RWPE2 (cell line): ENCODE data around the gene MYLK2.

Experiments used
- ATAC-seq: fragments of 200-7000 bp; cut with Tn5 transposase; 3 replicates; pipeline ENCODE4 v1.9.1; 2021; ENCODE audit warnings: low read depth
- DNase-seq: peaks from one replicate; pipeline ENCODE4 v3.0.0-alpha.2; 2020; ENCODE audit warnings: low spot score
- H3K27ac ChIP-seq: fragments of 450-650 bp; 2 replicates; pipeline ENCODE4 v1.5.1; 2017; ENCODE audit warnings: mild to moderate bottlenecking; ENCODE audit not compliant: poor library complexity, severe bottlenecking
- H3K27me3 ChIP-seq: fragments of 250-450 bp; sonication (Bioruptor Pico); 2 replicates; pipeline ENCODE4 v1.5.1; 2021; ENCODE audit warnings: mild to moderate bottlenecking, moderate library complexity; ENCODE audit not compliant: insufficient read depth, poor library complexity, severe bottlenecking
- H3K36me3 ChIP-seq: fragments of 250-450 bp; sonication (Bioruptor Pico); 2 replicates; pipeline ENCODE4 v1.5.1; 2020; ENCODE audit warnings: low read depth, mild to moderate bottlenecking, moderate library complexity
- H3K4me1 ChIP-seq: fragments of 250-450 bp; sonication (Bioruptor Pico); 2 replicates; pipeline ENCODE4 v1.5.1; 2021; ENCODE audit warnings: mild to moderate bottlenecking, moderate library complexity; ENCODE audit not compliant: insufficient read depth, poor library complexity, severe bottlenecking
- H3K4me3 ChIP-seq: fragments of 250-450 bp; sonication (Bioruptor Pico); 2 replicates; pipeline ENCODE4 v1.5.1; 2021; ENCODE audit warnings: mild to moderate bottlenecking, moderate library complexity; ENCODE audit not compliant: severe bottlenecking
- H3K9me3 ChIP-seq: fragments of 250-450 bp; sonication (Bioruptor Pico); 2 replicates; pipeline ENCODE4 v1.5.1; 2021; ENCODE audit warnings: mild to moderate bottlenecking, moderate library complexity; ENCODE audit not compliant: severe bottlenecking
- TF ChIP-seq, protein P1 (sequence below): fragments of 450-650 bp; IDR thresholded peaks from one replicate; pipeline ENCODE4 v1.5.1; 2017; ENCODE audit warnings: mild to moderate bottlenecking, moderate library complexity; ENCODE audit not compliant: poor library complexity, severe bottlenecking

The MYLK2 gene

DNA sequence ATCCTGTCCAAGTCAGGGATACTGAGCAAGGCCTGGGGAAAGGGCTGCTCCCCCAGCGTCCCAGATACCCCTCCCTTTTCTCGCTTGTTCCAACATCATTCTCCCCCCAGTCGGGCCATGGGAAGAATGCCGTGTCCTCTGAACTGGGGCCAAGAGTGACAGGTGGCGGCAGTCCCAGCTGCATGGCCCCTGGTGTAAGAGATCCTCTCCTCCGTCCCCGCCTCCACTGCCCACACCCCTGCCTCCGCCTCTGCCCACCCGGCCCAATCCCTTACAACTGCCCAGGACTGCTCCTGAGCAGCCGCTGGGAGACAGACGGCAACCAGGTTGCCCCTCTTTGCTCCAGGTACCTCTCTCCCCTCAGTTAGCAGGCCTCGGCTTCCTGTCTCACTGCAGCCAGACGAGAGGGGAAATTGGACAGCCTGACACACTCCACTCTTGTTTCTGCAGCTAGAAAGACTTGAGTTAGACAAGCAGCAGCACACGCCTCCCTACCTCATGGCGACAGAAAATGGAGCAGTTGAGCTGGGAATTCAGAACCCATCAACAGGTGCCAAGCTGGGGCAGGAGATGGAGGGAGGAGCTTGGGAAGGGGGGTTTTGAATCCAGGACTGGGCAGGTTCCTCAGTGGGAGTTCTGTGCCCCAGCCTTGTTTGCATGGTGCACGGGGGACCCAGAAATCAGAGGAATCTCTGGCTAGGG is at the start of gene MYLK2:
TSS of gene MYLK2 (plus strand) at position 274 of the 702 bp plus-strand sequence. CDS start at position 499, 225 bp downstream.
- H3K27ac ChIP-seq: no peak within 1 kb of the TSS
- DNase-seq (peak; percentile 75), ATAC-seq (no peak)
- no peaks in the 10 kb centered on the region for H3K36me3 ChIP-seq
- no peaks in the 10 kb centered on the region for H3K9me3 ChIP-seq
- no peaks in the 10 kb centered on the region for H3K4me1 ChIP-seq
- no peaks in the 10 kb centered on the region for H3K27me3 ChIP-seq
- no peak within 1 kb of the TSS for H3K4me3 ChIP-seq
- TF ChIP-seq, protein P1, sequence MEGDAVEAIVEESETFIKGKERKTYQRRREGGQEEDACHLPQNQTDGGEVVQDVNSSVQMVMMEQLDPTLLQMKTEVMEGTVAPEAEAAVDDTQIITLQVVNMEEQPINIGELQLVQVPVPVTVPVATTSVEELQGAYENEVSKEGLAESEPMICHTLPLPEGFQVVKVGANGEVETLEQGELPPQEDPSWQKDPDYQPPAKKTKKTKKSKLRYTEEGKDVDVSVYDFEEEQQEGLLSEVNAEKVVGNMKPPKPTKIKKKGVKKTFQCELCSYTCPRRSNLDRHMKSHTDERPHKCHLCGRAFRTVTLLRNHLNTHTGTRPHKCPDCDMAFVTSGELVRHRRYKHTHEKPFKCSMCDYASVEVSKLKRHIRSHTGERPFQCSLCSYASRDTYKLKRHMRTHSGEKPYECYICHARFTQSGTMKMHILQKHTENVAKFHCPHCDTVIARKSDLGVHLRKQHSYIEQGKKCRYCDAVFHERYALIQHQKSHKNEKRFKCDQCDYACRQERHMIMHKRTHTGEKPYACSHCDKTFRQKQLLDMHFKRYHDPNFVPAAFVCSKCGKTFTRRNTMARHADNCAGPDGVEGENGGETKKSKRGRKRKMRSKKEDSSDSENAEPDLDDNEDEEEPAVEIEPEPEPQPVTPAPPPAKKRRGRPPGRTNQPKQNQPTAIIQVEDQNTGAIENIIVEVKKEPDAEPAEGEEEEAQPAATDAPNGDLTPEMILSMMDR: no peak

DNA sequence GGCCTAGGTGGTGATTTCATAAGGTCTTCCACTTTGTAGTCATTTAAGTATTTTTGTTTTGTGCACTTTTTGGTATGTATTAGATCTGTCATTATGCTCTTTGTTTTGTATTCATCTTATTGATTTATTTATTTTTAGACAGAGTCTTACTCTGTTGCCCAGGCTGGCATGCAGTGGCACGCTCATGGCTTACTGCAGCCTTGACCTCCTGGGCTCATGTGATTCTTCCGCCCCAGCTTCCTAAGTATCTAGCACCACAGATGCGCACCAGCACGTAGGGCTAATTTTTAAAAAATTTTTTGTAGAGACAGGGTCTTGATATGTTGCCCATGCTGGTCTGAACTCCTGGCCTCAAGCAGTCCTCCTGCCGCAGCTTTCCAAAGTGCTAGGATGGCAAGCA is 49.5 kb upstream of the MYLK2 start:
- Histone ChIP-seq H3K27ac (no peak overlapping the region), H3K9me3 (no peaks in the 10 kb centered on the region), H3K4me3 (no peak overlapping the region), H3K36me3 (peaks cover 100% of the 10 kb centered on the region), H3K27me3 (no peaks in the 10 kb centered on the region), H3K4me1 (no peaks in the 10 kb centered on the region)
- no peak for ATAC-seq
- no peak for DNase-seq
- TF ChIP-seq, protein P1: no peak

DNA sequence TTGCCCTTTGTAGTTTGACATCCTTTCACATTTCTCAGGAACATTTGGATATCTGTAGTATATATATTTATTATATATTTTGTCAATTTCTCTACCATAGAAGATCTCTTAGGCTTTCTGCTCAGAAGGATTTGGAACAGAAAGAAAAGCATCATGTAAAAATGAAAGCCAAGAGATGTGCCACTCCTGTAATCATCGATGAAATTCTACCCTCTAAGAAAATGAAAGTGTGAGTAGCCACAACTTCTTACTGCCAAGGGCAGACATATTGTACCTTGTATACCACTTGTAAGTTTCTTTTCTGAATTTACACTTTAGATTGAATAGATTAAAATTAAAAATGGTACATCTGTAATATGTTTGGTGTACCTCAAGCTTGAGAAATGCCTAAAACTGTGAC is 48.9 kb upstream of the MYLK2 start:
- Histone ChIP-seq H3K9me3 (no peaks in the 10 kb centered on the region), H3K27me3 (no peaks in the 10 kb centered on the region), H3K4me3 (no peak overlapping the region), H3K27ac (no peak overlapping the region), H3K4me1 (no peaks in the 10 kb centered on the region), H3K36me3 (peaks cover 100% of the 10 kb centered on the region)
- no peak for ATAC-seq
- TF ChIP-seq, protein P1: no peak
- no peak for DNase-seq

DNA sequence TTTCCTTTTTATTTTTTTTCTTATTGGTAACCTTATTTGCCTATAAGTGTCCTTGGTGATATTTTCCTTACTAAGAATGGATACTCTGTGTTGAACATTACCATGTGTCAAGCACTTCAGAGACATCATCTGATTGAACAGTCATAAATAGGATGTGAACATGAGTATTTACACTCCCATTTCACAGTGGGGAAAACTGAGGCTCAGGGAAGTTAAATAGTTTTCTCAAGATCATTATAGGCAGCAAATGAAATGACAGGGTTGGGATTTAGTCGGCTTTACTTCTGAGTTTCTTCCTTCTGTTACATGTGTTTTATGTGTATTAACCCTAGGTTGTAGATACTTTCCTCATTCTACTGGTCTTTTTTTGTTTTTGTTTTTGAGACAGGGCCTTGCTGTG is 44.7 kb upstream of the MYLK2 start:
- Histone ChIP-seq H3K9me3 (no peaks in the 10 kb centered on the region), H3K27me3 (no peaks in the 10 kb centered on the region), H3K27ac (no peak overlapping the region), H3K36me3 (peaks cover 100% of the 10 kb centered on the region), H3K4me1 (no peaks in the 10 kb centered on the region), H3K4me3 (no peak overlapping the region)
- TF ChIP-seq, protein P1: no peak
- no peak for ATAC-seq
- no peak for DNase-seq

DNA sequence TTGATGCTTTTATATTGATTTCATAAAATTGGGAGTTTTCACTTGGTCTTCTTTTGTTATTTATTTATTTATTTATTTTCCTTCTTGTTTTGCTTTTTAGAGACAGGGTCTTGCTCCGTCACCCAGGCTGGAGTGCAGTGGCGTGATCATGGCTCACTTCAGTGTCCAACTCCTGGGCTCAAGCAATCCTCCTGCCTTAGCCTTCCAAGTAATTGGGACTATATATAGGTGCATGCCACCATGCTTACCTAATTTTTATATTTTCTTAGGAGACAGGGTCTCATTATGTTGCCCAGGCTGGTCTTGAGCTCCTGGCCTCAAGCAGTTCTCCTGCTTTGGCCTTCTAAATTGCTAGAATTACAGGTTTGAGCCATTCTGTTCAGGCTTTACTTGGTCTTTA is 38.3 kb upstream of the MYLK2 start:
- H3K9me3 ChIP-seq: no peaks in the 10 kb centered on the region
- no peak overlapping the region for H3K4me3 ChIP-seq
- no peaks in the 10 kb centered on the region for H3K4me1 ChIP-seq
- no peak for DNase-seq
- ATAC-seq: no peak
- no peaks in the 10 kb centered on the region for H3K27me3 ChIP-seq
- TF ChIP-seq, protein P1: no peak
- H3K27ac ChIP-seq: no peak overlapping the region
- peaks cover 100% of the 10 kb centered on the region for H3K36me3 ChIP-seq
